ENCODE results near the gene KCNG2. TPM values are rescaled to one million over a fixed set of nuclear protein-coding genes. Genes with fewer than 3 reads are reported as not detected.

The KCNG2 gene
- total RNA-seq, 1 experiment from 2014 or later, result not detected

DNA sequence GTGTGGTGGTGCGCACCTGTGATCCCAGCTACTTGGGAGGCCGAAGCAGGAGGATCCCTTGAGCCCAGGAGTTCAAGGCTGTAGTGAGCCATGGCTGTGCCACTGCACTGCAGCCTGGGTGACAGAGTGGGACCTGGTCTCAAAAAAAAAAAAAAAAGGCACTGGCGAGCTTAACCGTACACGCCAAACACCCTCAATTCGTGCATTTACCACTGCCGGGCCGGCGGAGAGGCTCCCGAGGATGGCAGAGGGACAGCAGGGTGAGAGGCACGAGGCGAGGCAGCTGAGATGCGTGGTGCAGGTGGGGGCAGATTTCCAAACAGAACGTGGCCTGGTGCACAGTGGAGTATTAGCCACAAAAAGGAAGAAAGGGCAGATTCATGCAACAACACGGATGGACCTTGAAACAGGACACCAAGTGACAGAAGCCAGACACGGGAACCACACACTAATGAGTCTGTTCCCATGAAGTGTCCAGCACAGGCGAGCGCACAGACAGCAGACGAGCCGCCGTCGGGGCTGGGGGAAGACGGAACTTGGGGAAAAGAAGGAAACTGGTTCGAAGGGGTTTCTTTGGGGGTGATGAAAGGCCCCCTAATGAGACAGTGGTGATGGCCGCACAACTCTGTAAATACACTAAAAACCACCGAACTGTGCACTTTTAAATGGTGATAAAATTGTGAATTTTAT, 126.3 kb downstream of the KCNG2 start:
- no peak for DNase-seq (ENCODE audit: low spot score)

DNA sequence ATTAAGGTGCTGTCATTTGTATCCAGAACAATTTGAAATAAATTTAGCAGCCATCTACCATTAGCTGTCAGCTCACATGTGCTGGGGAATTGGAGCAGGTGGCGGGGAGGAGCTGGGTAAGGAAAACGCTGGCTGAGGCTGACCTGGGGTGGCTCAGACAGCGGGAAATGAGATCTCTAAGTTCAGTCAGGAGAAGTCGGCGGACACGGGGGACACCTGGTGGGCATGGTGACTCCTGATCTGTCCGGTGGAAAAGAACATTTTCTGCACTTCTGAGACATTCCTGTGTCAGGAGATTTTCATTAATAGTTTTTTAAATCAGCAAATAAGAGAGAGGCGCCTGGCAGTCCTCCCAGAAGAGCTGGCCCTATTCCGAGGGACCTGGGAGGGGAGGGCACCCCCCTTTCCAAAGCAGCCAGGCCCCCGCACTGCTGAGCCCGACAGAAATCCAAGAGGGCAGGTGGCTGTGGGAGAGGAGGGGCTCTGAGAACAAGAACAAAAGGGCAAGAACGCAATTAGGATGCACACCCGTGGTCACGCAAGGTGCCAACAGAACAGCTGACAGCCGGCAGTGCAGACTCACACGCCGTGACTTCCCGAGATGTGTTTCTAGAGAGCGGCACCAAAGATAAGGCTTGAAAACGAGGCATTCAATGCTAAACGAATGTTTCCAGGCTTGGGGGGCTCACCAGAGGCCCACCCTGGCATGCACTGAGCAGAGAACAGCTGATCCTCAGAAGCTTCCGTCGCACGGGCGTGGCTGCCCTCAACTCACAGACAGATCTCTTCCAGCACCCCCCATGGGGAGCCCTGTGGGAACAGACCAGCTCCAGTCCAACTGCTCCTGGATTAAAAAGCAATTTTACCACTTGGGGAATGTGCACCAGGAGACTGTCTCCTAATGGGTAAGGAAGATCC, 127.3 kb downstream of the KCNG2 start:
- DNase-seq (ENCODE audit: low spot score), result no peak

DNA sequence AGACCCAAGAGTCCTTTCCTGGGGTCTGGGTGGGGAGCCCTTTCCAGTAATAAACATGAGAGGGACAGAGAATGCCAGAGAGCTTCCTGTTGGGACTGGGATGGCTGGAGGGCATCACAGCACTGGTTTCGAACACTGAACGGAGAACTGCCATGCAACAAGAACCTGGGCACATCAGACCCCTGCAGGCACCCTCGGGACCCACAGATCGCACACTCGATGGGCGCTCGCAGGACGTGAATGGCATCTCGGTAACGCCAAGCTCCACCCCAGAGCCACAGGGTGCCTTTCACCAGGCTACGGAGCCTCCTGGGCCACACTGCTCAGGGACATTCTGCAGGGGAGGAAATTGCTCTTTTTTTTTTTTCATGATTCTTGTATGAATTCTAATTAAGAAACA, 128.6 kb downstream of the KCNG2 start:
- DNase-seq (ENCODE audit: low spot score), result no peak

DNA sequence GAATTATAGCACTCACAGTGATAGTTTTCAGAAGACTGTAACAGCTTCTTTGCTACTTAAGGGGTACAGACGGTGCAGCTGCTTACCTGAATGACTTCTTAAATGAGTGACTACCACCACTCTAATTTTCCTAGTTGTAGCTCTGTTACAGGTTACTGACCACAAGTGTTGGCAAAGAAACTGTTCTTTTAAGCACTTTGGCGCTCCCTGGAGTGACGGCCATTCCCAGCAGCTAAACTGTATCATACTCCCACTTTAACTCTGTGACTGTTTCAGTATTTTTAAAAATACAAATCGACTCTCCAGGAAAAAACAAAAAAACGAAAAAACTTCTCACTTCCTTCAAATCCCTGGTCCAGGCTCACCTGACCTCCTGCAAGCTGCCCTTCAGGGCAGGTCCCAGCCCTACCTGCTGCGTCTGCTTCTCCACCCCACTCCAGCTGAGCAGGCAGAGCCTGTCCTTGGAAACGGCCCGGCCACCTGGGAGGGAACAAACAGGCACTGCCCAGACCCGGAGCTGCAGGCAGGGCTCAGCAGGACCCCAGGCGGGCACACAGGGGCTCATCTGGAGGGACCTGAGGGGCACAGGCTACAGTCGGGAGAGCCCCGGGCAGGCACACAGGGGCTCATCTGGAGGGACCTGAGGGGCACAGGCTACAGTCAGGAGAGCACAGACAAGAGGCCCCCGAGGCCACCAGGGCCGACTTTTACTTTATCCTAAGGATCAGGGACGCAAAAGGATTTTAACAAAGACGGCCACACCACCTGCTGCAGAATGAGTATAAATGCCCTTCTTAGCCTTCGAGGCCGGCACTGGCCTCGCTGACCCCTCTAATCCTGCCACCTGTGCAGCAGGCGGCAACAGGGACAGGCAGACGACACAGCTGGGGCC, 129.2 kb downstream of the KCNG2 start:
- DNase-seq (ENCODE audit: low spot score), result no peak

DNA sequence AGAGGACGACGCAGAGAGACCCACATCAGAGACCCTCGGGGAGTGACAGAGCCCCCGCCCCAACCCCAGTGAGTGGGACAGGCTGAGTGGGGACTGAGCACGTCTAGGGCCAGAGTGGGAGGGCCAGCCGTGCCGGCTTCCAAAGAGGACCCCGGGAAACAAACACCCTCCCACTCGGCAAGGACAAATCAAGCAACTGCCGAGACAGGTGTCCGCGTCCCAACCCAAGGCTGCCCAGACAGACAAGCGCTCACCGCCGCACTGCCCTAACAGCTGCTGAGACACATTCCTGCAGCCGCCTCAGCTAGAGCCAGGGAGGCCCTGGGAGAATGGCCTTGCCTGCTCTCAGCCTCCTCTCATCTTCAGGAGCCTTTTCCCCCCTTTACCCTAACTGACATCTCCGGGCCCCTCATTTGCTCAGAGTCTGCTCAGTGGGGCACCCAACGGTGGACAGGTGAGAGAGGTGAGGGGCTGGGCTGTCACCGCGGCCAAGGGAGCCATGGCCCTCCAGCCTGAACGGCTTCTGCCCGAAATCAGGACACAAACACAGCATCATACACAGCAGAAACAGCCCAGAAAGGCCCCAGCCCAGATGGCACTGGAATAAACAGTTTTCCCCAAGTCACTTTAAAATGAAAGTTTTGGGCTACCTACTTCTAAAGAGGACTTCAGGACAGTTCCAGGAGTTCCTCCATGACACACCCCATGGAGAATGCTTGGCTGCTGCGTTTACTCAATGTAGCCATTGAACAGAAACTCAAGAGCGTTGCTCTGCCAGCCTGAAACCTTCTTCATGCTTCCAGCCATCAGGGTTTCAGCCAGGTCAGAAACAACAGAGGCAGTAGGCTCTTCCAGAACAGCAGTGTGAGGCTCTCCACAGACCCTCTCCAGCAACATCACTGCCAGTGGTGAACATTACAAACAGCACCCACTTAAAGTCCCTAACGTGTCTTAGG, 130.1 kb downstream of the KCNG2 start:
- no peak for DNase-seq (ENCODE audit: low spot score)

DNA sequence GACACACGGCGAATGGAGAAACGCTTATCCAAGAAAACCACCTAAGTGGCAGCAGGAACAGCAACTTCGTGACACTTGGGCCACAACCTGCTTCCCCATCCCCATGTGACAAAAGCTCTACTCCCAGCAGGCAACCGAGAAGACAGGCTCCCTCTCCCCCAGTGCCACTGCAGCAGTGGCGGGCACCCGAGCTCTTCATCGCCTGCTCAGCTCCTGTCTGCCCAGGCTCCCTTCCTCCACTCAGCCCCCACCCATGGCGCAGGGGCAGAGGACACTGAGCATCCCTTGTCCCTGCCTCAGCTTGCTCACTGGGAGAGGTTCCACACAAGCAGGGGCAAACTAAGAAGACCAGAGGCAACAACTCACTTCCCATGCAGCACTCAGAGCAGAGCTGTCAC, 130.8 kb downstream of the KCNG2 start:
- no peak for DNase-seq (ENCODE audit: low spot score)

DNA sequence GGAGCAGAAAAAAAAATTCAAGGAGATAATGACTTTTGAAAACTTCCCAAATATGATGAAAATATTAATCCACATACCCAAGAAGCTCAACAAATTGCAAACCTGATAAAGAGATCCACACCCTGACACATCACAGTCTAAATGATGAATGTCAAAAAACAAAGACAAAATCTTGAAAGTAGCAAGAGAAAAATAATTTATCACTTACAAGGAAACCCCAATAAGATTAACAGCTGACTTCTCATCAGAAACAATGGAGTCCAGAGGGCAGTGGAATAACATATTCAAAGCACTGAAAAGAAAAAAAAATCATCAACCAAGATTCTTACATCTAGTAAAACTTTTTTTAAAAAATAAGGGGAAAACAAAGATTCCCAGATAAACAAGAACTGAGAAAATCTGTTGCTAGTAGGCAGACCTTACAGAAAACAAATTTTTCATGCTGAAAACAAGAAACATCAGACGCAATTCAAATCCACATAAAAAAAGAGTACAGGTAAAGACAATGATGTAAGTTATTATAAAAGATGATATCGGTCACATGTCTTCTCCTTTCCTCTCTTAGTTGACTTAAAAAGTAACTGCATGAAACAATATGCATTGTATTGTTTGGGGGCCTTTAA, 132.4 kb downstream of the KCNG2 start:
- no peak for DNase-seq (ENCODE audit: low spot score)

DNA sequence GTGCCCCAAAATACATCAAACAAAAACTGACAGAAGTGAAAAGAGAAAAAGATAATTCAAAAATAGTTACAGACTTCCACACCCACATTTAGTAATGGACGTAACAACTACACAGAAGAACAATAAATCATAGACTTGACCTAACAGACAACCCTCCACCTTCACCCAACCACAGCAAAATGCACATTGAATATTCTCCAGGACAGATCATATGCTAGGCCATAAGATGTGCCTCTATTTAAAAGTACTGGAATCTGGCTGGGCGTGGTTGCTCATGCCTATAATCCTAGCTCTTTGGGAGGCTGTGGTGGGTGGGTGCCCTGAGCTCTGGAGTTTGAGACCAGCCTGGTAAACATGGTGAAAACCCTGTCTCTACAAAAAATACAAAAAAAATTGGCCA, 133.7 kb downstream of the KCNG2 start:
- no peak for DNase-seq (ENCODE audit: low spot score)

- no peak for DNase-seq (ENCODE audit: low spot score)
Measured at GRCh38 chr18:79932907-79933306, 135.2 kb downstream of the KCNG2 start.

DNA sequence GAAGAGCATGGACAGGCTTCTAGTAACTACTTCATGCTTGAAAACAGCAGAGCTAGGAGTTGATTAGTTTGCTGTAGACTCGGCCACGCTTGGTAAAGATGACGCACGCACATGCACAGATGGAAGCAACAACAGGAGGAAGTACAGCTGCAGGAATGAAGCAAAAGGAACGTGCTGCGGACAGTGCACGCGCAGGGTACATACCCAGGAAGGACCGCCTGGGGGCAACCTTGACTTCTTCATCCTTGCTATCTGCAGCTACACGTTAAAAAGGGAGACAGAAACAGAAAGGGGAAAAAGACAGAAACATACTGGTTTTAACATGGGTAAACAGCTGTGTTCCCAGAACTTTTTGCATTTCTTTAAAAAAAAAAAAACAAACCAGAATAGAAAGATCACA, 136.0 kb downstream of the KCNG2 start:
- no peak for DNase-seq (ENCODE audit: low spot score)

DNA sequence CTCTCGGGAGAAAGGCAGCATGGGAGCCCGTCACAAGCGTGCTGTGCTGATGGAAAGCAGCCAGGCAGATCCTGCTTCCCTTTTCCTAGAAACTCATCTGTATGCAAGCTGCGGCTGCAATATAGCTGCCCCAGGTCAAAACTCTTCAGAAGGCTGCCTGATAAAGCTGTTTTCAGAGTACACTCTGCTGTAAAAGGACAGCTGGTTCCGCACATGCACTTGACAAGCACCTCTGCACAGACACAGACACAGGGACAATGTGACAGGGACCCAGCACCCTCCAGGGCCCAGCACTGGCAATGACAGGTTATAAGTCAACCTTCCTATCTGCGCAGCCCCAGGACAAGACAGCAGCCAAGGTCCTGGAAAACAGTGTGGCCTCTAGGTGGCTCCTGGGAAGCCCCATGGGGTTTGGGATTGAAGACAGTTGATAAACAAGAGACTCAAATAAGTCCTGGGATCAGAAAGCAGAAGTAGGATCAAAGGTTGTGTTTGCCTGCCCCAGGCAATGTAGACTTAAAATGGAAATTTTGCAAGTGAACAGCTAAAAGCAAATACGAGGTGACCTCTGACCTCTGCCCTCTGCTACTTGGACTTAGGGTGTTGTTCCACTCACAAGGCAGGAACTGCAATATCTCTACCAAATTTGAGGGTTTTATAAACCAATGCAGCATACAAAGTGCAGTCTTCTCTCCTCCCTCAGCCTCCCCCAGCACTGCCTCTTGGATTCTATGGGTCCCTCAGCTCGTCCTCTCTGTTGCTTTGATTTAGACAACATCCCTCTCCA, 136.8 kb downstream of the KCNG2 start:
- DNase-seq (ENCODE audit: low spot score), result no peak

DNA sequence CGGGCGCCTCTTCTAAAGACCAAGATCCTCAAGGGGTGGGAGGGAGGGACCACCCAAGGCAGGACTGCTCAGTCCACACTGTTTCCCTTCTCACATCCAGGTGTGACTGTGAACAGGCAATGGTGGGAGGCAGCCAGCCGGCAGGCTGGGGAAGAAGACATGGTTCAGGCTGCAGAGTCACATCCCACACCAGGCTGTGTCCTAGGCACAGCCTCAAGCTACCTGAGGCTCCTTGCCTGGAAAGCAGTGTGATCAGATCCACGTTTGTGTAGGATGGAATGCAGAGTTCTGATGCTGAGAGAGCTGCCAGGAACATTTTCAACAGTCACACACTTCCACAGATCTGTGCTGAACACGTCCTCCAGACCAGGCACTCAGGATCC, 137.4 kb downstream of the KCNG2 start:
- no peak for DNase-seq (ENCODE audit: low spot score)

DNA sequence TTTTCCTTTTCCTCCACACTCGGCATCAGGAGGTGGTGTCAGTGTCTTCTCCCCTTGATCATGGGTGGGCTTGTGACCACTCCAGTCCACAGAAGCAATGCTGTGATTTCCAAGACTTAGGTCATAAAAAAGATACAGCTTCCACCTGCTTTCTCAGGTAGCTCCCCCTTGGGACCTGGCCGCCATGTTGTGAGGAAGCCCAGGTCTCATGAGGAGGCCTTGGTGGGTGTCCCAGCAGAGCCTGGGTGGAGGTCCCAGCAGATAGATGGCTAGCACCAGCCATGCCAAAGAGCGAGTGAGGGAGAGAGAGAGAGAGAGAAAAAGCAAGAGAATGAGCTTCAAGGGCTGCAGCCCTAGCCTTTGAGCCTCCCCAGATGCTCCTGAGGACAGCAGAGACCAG, 137.8 kb downstream of the KCNG2 start:
- DNase-seq (ENCODE audit: low spot score), result no peak

- DNase-seq (ENCODE audit: low spot score), result no peak
Measured at GRCh38 chr18:79935925-79936324, 138.2 kb downstream of the KCNG2 start.

- no peak for DNase-seq (ENCODE audit: low spot score)
Measured at GRCh38 chr18:79936641-79937040, 138.9 kb downstream of the KCNG2 start.

GRCh38 chr18:79937103-79937860, 139.5 kb downstream of the KCNG2 start:
- no peak for DNase-seq (ENCODE audit: low spot score)

- DNase-seq (ENCODE audit: low spot score), result no peak
Measured at GRCh38 chr18:79938196-79938595, 140.5 kb downstream of the KCNG2 start.

DNA sequence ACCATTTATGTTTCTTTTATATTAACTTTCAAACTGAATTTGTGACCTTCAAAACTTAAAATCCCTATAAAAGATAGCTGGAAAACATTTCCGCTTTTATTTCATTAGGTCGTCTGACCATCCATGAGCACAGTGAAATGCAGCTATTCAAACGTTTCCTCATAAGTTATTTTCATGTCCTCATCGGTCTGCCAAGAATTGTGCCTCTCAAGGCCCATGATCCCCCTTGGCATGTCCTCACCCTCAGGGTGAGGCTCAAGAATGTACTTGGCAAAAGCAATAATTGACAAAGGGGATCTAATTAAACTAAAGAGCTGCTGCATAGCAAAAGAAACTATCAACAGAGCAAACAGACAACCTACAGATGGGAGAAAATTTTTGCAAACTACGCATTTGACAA, 141.4 kb downstream of the KCNG2 start:
- DNase-seq (ENCODE audit: low spot score), result no peak
